Urinary bladder (tissue), 4 donors: ENCODE results near the gene RMI2. TPM values are rescaled to one million over a fixed set of nuclear protein-coding genes. Genes with fewer than 3 reads are reported as not detected.

Source experiments
- DNase-seq: peaks from one replicate; pipeline ENCODE4 v3.0.0-alpha.2; 2015; ENCODE audit errors: extremely low spot score
- H3K27ac ChIP-seq: one replicate; pipeline ENCODE4 v1.5.1; 2013; ENCODE audit warnings: low read depth, mild to moderate bottlenecking, moderate library complexity
- H3K36me3 ChIP-seq: one replicate; pipeline ENCODE4 v1.6.1; 2013; ENCODE audit warnings: mild to moderate bottlenecking, moderate library complexity; ENCODE audit not compliant: insufficient read depth
- H3K4me1 ChIP-seq: one replicate; pipeline ENCODE4 v1.6.1; 2013; ENCODE audit warnings: mild to moderate bottlenecking, moderate library complexity; ENCODE audit not compliant: insufficient read depth
- H3K4me3 ChIP-seq: one replicate; pipeline ENCODE4 v1.5.1; 2013; ENCODE audit warnings: low read depth, low read length
- WGBS: extraction: QIAGEN DNeasy Blood & Tissue Kit; methylation state at CpG from one replicate; pipeline ENCODE4 v1.1.7; 2013; 5-methylcytosine and 5-hydroxymethylcytosine counted together
- polyA plus RNA-seq: library from polyadenylated mRNA; stranded (reverse); fragments of 200-250 nt; gene quantifications from one replicate; pipeline ENCODE4 v1.2.3, GENCODE V29; 2013
- total RNA-seq: library from RNA; depleted of rRNA; stranded (reverse); fragments of >200 nt; gene quantifications from one replicate; pipeline ENCODE4 v1.2.3, GENCODE V29; 2014
- donor health status: healthy with polysubstance abuse.
- donor health status: healthy.

RMI2 gene
- total and polyA plus RNA-seq, 2 donors: 2.2 to 14.3 TPM

GRCh38 chr16:11383481-11384183 lies 38.4 kb downstream of the RMI2 start:
- no peak for DNase-seq
- Histone ChIP-seq H3K27ac (no peak overlapping the region), H3K4me3 (no peak overlapping the region), H3K36me3 (no peaks in the 10 kb centered on the region), H3K4me1 (no peaks in the 10 kb centered on the region)
- 92% methylated on average over 15 of the region's 15 CpGs for WGBS

- no peaks in the 10 kb centered on the region for H3K4me1 ChIP-seq
- no peaks in the 10 kb centered on the region for H3K36me3 ChIP-seq
- 81% methylated on average over 25 of the region's 25 CpGs for WGBS
- no peak for DNase-seq
- no peak overlapping the region for H3K27ac ChIP-seq
- no peak overlapping the region for H3K4me3 ChIP-seq
Measured at GRCh38 chr16:11384184-11384955, 39.1 kb downstream of the RMI2 start.

- Histone ChIP-seq H3K36me3 (no peaks in the 10 kb centered on the region), H3K4me1 (no peaks in the 10 kb centered on the region), H3K27ac (no peak overlapping the region), H3K4me3 (no peak overlapping the region)
- no peak for DNase-seq
- 87% methylated on average over 20 of the region's 20 CpGs for WGBS
Measured at GRCh38 chr16:11384956-11385586, 39.8 kb downstream of the RMI2 start.

- Histone ChIP-seq H3K4me3 (no peak overlapping the region), H3K27ac (no peak overlapping the region), H3K4me1 (no peaks in the 10 kb centered on the region), H3K36me3 (no peaks in the 10 kb centered on the region)
- WGBS: 94% methylated on average over 12 of the region's 12 CpGs
- no peak for DNase-seq
Measured at GRCh38 chr16:11386054-11386680, 40.9 kb downstream of the RMI2 start.

- H3K4me1 ChIP-seq: no peaks in the 10 kb centered on the region
- WGBS: 37% methylated on average over 22 of the region's 22 CpGs
- H3K36me3 ChIP-seq: no peaks in the 10 kb centered on the region
- no peak overlapping the region for H3K27ac ChIP-seq
- no peak overlapping the region for H3K4me3 ChIP-seq
- DNase-seq: no peak
Measured at GRCh38 chr16:11386791-11387546, 41.7 kb downstream of the RMI2 start.

GRCh38 chr16:11389083-11389482 lies 43.8 kb downstream of the RMI2 start:
- no peak overlapping the region for H3K27ac ChIP-seq
- WGBS: 91% methylated on average over 7 of the region's 7 CpGs
- H3K4me3 ChIP-seq: no peak overlapping the region
- no peak for DNase-seq
- H3K4me1 ChIP-seq: peaks cover 2% of the 10 kb centered on the region
- H3K36me3 ChIP-seq: no peaks in the 10 kb centered on the region

- 83% methylated on average over 27 of the region's 27 CpGs for WGBS
- H3K4me3 ChIP-seq: no peak overlapping the region
- no peak overlapping the region for H3K27ac ChIP-seq
- DNase-seq: no peak
- no peaks in the 10 kb centered on the region for H3K36me3 ChIP-seq
- peaks cover 2% of the 10 kb centered on the region for H3K4me1 ChIP-seq
Measured at GRCh38 chr16:11389631-11390565, 44.6 kb downstream of the RMI2 start.

- H3K4me1 ChIP-seq: peaks cover 2% of the 10 kb centered on the region
- WGBS: 62% methylated on average over 15 of the region's 15 CpGs
- H3K4me3 ChIP-seq: no peak overlapping the region
- H3K27ac ChIP-seq: no peak overlapping the region
- DNase-seq: no peak
- no peaks in the 10 kb centered on the region for H3K36me3 ChIP-seq
Measured at GRCh38 chr16:11390573-11391495, 45.6 kb downstream of the RMI2 start.

- Histone ChIP-seq H3K27ac (no peak overlapping the region), H3K36me3 (no peaks in the 10 kb centered on the region), H3K4me1 (peaks cover 2% of the 10 kb centered on the region), H3K4me3 (no peak overlapping the region)
- DNase-seq: no peak
- 73% methylated on average over 12 of the region's 12 CpGs for WGBS
Measured at GRCh38 chr16:11391576-11391975, 46.3 kb downstream of the RMI2 start.

- DNase-seq: no peak
Measured at GRCh38 chr16:11392041-11392581, 46.9 kb downstream of the RMI2 start.

GRCh38 chr16:11393366-11393765 lies 48.1 kb downstream of the RMI2 start:
- H3K4me3 ChIP-seq: no peak overlapping the region
- H3K36me3 ChIP-seq: no peaks in the 10 kb centered on the region
- 93% methylated on average over 11 of the region's 11 CpGs for WGBS
- DNase-seq: no peak
- H3K4me1 ChIP-seq: peaks cover 2% of the 10 kb centered on the region
- no peak overlapping the region for H3K27ac ChIP-seq

More at GRCh38 chr16:11392041-11392581, 46.9 kb downstream of the RMI2 start:
- no peaks in the 10 kb centered on the region for H3K36me3 ChIP-seq
- WGBS: 82% methylated on average over 19 of the region's 19 CpGs
- no peak overlapping the region for H3K4me3 ChIP-seq
- peaks cover 2% of the 10 kb centered on the region for H3K4me1 ChIP-seq
- H3K27ac ChIP-seq: no peak overlapping the region
